Hematopoietic multipotent progenitor cell treated with erythropoietin and hydrocortisone succinate and interleukin-3 and kit ligand, for 17 days (in vitro differentiated cells): ENCODE measurements around the gene CTTNBP2.

ENCODE experiments used
- DNase-seq: peaks from one replicate; pipeline ENCODE4 v3.0.0-alpha.2; 2015; ENCODE audit warnings: low spot score

CTTNBP2 gene

DNA sequence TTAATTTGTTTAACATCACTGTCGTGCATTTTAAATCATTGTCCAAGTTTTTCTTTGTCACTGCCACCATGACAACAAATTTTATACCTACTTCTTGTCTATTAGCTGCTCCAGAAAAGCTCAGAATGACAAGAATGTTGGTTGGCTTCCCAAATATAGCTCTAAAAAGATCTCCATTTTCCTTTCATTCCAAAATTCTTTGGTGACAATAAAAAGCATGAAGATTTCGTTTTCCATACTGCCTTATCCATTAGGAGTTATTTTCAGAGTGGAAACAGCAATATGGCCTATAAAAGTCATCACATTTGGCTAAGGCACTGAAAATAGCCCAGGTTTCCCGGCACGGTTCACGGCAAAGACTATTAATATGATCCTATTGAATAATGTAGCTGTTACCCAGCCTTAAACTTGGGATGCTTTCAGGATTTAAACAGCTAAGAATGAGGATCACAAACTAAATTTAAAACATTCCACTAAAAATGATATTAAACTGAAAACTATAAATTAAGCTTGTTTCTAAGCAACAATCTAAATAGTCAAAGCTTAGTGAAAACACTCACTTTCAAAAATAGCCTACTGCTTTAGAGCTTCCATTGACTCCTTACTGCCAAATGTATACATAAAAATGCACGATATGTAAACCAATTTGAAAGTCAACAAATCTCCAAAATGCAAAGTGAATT, 2.7 kb downstream of the CTTNBP2 start:
- DNase-seq = no peak

DNA sequence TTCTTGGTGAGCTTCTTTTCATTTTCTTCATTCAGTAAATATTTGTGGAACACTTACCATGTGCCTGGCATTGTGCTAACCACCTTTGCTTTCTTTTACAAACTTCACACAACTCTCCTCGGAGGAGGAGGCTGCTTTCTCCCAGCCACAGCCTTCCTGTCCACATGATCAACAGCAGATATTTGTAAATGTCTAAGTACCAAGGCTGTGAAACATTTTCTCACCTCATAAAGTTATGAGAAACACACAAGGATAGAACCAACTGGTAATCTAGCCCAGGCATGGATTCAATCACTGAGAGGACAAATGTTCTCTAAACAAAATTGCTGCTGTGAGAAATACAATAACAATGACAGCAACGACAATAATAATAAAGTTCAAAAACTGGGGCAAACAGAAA, 3.9 kb downstream of the CTTNBP2 start:
- DNase-seq = no peak

GRCh38 chr7:117863618-117864017, 9.6 kb downstream of the CTTNBP2 start:
- no peak for DNase-seq

GRCh38 chr7:117862378-117862777, 10.9 kb downstream of the CTTNBP2 start:
- DNase-seq = no peak

DNA sequence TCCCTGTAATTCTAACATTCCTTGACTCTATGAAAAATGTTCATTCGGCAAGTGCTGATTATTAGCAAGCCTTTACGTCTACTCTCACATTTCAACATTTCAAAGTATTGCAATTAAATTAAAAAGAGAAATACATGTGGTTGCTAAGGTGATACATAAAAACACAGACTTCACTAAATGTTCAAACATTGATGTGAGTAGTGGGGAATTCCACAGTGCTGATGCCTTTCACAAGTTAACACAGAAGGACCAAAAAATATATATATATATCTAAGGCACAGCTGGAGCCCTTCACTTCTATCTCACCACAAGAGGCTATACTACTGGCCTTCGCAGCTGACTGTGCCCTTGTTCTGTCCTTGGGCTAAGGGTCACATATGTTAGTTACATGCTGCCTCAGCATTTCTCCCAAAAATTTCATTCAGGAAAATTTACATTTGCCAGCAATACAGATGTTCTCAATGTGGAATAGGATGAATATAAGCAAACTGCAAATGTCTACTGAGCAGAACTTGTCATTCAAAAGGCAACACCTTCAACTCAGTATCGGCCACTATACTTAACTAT, 13.9 kb downstream of the CTTNBP2 start:
- no peak for DNase-seq

DNA sequence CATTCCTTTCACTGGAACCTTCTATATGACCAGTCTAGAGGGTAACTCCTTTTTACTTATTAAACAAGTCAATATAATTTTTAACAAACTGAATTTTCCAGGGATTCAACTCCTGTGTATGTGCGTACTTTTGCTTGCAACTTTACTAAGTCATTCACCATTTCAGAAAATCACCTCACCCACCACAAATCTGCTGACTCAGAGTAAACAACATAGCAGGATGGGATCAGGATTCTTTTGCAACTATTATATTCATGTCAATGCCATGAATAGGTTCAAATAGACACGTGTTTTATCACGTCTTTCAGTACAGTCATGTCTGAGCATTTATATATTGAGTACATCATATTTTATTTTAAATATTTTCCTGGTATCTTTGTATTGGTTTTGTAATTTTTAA, 14.5 kb downstream of the CTTNBP2 start:
- no peak for DNase-seq

DNA sequence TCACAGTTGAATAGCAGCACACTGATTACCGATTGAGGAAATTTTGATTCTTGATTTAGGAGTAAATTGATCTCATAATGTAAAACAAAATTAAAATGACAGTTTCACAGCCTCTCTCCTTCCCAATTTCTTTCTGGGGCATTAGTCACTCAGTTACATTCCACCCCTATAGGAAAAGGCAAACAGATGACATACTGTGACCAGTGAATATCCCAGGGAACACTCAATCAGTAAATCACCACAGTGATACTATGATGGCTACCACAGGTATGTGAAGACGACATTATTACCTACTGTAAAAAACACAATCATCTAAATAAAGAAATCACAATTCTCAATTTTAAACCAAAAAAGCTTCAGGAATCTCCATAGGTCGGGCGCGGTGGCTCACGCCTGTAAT, 15.5 kb downstream of the CTTNBP2 start:
- DNase-seq = no peak

GRCh38 chr7:117856196-117856595, 17.0 kb downstream of the CTTNBP2 start:
- DNase-seq = no peak

- DNase-seq = no peak
These were observed 19.1 kb downstream of the CTTNBP2 start for GRCh38 chr7:117854186-117854585.

- DNase-seq = no peak
These were observed 24.3 kb downstream of the CTTNBP2 start for GRCh38 chr7:117848941-117849340.

GRCh38 chr7:117844678-117845077, 28.6 kb downstream of the CTTNBP2 start:
- DNase-seq = no peak

GRCh38 chr7:117841611-117842010, 31.6 kb downstream of the CTTNBP2 start:
- DNase-seq = no peak

GRCh38 chr7:117841011-117841410, 32.2 kb downstream of the CTTNBP2 start:
- no peak for DNase-seq

DNA sequence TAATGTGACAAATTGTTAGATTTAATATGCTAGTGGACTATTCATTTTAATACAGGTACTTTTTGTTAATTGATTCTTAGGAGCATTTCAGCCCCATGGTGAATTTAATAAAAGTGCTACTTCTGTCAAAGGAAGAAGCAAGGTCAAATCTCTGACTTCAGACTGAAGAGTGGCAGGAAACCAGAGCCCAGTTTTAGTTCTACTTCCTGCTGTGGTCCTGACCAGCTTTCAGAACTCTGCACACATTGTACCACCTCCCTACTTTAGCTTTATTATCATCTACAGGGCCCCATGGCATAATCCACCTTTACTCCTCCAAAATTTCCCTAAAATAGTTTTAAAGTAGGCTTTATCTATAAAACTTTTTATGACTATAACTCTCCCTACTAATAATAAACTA, 33.7 kb downstream of the CTTNBP2 start:
- DNase-seq = no peak

DNA sequence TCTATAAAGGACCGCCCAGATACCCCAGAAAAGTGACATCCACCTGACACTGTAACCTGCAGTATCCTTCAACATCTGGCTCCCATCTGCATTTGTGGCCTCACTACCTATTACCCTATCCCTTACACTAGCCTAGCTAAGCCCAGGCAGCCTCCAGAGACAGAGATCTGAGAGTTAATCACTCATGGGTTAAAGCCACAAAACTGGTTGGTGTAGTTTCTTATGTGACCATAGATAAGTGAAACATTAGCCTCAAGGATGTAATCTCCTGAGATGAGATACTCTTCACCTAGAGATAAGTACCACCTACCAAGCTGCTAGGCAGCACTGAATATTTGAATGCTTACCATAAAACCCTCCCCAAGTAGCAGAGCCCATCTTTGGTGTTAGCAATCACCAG, 35.4 kb downstream of the CTTNBP2 start:
- DNase-seq = no peak

- DNase-seq = no peak
These were observed 38.1 kb downstream of the CTTNBP2 start for GRCh38 chr7:117835016-117835664.

DNA sequence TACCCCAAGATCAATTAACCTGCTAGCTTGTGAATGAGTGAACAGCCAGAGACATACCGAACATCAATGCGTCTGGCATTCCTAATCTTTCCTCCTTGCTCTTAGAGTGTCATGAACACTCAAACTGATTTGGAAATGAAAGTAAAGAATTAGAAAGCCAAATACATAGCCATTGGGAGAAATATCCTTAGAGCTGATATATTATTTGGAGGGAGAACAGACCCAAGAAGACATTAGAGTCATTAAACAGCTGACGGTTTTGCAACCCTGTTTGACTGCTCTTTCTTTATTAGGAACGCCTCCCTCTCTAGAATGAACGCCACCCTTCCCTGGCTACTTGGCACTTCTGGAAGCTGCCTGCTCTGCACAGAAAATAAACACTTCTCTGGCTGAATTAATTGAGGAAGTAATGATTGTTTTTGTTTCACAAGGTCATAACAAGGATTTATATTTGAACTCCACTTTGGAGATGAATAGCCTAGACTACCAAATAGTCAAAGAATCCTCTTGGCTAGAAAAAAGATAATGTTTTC, 42.8 kb downstream of the CTTNBP2 start:
- DNase-seq = no peak

DNA sequence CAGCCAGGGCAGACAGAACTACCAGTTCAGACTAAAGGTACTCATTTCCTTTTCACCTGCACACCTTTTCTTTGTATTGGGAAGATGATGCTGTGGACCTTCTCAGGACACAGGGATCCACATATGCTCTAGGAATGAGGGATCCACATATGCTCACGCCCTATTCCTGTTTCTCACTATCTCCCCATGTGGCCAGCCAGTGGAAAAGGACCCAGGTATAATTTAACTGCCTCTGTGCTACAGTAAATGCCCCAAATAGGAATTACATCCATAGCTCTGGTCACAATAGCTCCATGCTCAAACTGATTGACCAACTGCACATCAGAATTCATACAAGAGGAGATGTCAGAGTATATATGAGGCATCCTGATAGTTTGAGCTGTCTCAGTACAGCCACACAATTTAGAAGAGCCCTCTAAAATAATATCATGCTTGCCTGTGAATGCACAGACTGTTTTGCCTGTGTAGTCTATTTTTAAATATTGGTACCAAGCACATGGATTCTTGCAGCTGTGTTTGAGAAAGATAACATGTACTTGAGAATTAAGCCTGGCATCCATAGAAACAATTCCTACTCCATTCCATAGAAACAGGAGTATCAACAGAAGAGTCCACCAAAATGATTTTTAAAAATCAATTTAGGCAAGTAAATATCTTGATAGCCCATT, 43.7 kb downstream of the CTTNBP2 start:
- no peak for DNase-seq

- DNase-seq = no peak
These were observed 44.4 kb downstream of the CTTNBP2 start for GRCh38 chr7:117828825-117829224.

DNA sequence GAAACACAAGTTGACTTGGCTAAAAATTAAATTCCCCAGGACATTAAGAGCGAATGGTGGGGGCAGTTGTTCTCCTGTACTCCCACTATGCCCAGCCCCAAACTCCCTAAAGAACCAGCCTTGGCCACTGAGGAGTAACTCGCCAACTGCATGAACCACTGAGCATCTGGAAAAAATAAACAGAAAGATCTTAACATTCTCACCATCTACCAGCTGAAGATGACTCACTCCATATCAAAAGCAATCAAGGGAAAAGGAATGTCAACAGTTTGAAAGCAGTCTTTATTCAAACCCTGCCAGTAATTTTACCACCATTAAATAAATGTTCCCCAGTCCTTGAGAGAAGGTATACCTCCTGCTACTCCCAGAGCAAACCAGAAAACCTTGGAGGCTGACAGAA, 45.4 kb downstream of the CTTNBP2 start:
- no peak for DNase-seq

- no peak for DNase-seq
These were observed 48.1 kb downstream of the CTTNBP2 start for GRCh38 chr7:117825132-117825531.

DNA sequence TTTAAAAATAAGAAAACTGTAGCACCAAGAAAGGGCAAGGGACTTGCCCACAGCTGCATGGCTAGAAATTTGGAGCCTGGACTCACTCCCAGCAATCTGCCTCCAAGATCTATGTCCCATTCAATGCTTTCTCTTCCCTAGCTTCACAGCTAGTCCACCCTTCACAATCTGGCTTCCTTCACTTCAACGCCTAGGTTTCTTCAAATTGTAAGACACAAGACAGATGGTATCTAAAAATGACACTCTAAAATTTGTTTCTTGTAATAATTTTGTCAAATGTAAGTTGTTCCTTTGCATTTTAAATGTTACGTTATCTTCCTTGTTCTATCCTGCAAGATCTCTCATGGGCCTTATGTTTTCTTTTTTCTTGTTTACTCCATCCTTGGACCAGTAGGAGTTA, 48.6 kb downstream of the CTTNBP2 start:
- DNase-seq = no peak

DNA sequence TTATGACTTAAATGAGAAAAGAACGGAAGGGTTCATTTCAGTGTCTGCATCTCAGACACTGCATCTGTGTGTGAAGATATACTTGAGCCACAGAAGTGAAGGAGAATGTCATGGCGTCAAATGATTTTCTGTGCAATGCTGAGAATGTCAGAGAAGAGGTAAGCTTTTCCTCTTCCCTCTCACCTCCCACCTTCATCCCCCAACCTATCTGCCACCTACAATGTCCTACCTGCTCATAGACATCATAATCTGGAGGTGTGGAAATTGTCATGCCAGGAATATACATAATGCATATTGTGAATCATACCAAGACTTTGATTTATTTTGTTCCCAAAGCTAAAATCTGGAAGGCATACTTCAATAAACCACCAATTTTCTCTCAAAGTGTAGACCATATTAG, 53.7 kb downstream of the CTTNBP2 start:
- no peak for DNase-seq
